ENCODE measurements around the gene GSK3B.

The GSK3B gene

GRCh38 chr3:119817583-119818363, 276.5 kb downstream of the GSK3B start:
- no peak for DNase-seq (ENCODE audit: low spot score)

GRCh38 chr3:119817071-119817470, 277.2 kb downstream of the GSK3B start:
- no peak for DNase-seq (ENCODE audit: low spot score)

- no peak for DNase-seq (ENCODE audit: low spot score)
Measured at GRCh38 chr3:119815716-119816115, 278.5 kb downstream of the GSK3B start.

- DNase-seq (ENCODE audit: low spot score): no peak
Measured at GRCh38 chr3:119812491-119813058, 281.7 kb downstream of the GSK3B start.

- no peak for DNase-seq (ENCODE audit: low spot score)
Measured at GRCh38 chr3:119810018-119810435, 284.2 kb downstream of the GSK3B start.

GRCh38 chr3:119809249-119810017, 284.8 kb downstream of the GSK3B start:
- no peak for DNase-seq (ENCODE audit: low spot score)

- DNase-seq (ENCODE audit: low spot score): no peak
Measured at GRCh38 chr3:119808843-119809242, 285.4 kb downstream of the GSK3B start.

GRCh38 chr3:119808244-119808643, 286.0 kb downstream of the GSK3B start:
- DNase-seq (ENCODE audit: low spot score): no peak

GRCh38 chr3:119800844-119801243, 293.4 kb downstream of the GSK3B start:
- DNase-seq (ENCODE audit: low spot score): no peak

- no peak for DNase-seq (ENCODE audit: low spot score)
Measured at GRCh38 chr3:119796785-119797184, 297.5 kb downstream of the GSK3B start.

- DNase-seq (ENCODE audit: low spot score): no peak
Measured at GRCh38 chr3:119796368-119796767, 297.9 kb downstream of the GSK3B start.

- peak; percentile 45 for DNase-seq (ENCODE audit: low spot score)
Measured at GRCh38 chr3:119795849-119796248, 298.4 kb downstream of the GSK3B start.

GRCh38 chr3:119794971-119795612, 299.2 kb downstream of the GSK3B start:
- peak; percentile 90 for DNase-seq (ENCODE audit: low spot score)

GRCh38 chr3:119794401-119794800, 299.8 kb downstream of the GSK3B start:
- no peak for DNase-seq (ENCODE audit: low spot score)

- no peak for DNase-seq (ENCODE audit: low spot score)
Measured at GRCh38 chr3:119792270-119792669, 302.0 kb downstream of the GSK3B start.

- DNase-seq (ENCODE audit: low spot score): no peak
Measured at GRCh38 chr3:119790369-119790768, 303.9 kb downstream of the GSK3B start.

- DNase-seq (ENCODE audit: low spot score): no peak
Measured at GRCh38 chr3:119786409-119786808, 307.8 kb downstream of the GSK3B start.

GRCh38 chr3:119783883-119784282, 310.4 kb downstream of the GSK3B start:
- no peak for DNase-seq (ENCODE audit: low spot score)

GRCh38 chr3:119783255-119783654, 311.0 kb downstream of the GSK3B start:
- DNase-seq (ENCODE audit: low spot score): no peak

GRCh38 chr3:119782460-119782859, 311.8 kb downstream of the GSK3B start:
- DNase-seq (ENCODE audit: low spot score): no peak

GRCh38 chr3:119781330-119782198, 312.7 kb downstream of the GSK3B start, which contains the start of gene NR1I2:
NR1I2 (plus strand) TSS chr3:119782101.
- peak; percentile 36 for DNase-seq (ENCODE audit: low spot score)
